Esophagus squamous epithelium (tissue), 5 donors: Measurements from ENCODE around the gene GRHL1. TPM values are rescaled to one million over a fixed set of nuclear protein-coding genes. Genes with fewer than 3 reads are reported as not detected.
A peak's percentile ranks its signal among the peaks of the same experiment; 100 is the strongest.

Experiments used
- DNase-seq: peaks from one replicate; lab custom pipeline; 2025; lab: John Stamatoyannopoulos, UW
- H3K27ac ChIP-seq, 4 donors: fragments of 200-600 bp; sonication (generic); one replicate each; pipeline ENCODE4 v1.5.1; 2016 to 2019; ENCODE audit warnings: mild to moderate bottlenecking in 1 of 4
- H3K27me3 ChIP-seq, 4 donors: fragments of 200-600 bp; sonication (generic); 1 replicate in 3 of 4; 2 replicates in 1 of 4; pipeline versions ENCODE4 v1.5.1 to v1.6.0; 2017 to 2021; ENCODE audit warnings: antibody characterized with exemption in 1 of 4
- H3K36me3 ChIP-seq, 3 donors: fragments of 200-600 bp; sonication (generic); one replicate each; pipeline ENCODE4 v1.5.1; 2016 to 2019
- H3K4me1 ChIP-seq, 3 donors: fragments of 200-600 bp; sonication (generic); one replicate each; pipeline ENCODE4 v1.5.1; 2017 to 2019
- H3K4me3 ChIP-seq, 4 donors: fragments of 200-600 bp; sonication (generic); 1 replicate in 3 of 4; 2 replicates in 1 of 4; pipeline ENCODE4 v1.5.1; 2016 to 2019; ENCODE audit warnings: mild to moderate bottlenecking in 2 of 4, moderate library complexity in 1 of 4
- H3K9me3 ChIP-seq, 3 donors: fragments of 200-600 bp; sonication (generic); one replicate each; pipeline ENCODE4 v1.5.1; 2016 to 2019
- CTCF ChIP-seq, 6 experiments: fragments of 450-650 bp in 4 of 6; fragments of 200-600 bp in 2 of 6; sonication (generic) in 2 of 6; IDR thresholded peaks; one replicate each; pipeline ENCODE4 v1.5.1; 2016 to 2019; ENCODE audit warnings: antibody characterized with exemption in 6 of 6, mild to moderate bottlenecking in 4 of 6, moderate library complexity in 4 of 6
- POLR2A ChIP-seq, 4 donors: fragments of 450-650 bp; IDR thresholded peaks; one replicate each; pipeline ENCODE4 v1.6.1; 2017; ENCODE audit warnings: antibody characterized with exemption in 4 of 4, mild to moderate bottlenecking in 4 of 4, moderate library complexity in 3 of 4
- WGBS, 2 donors: methylation state at CpG; one replicate each; pipeline ENCODE4 v1.1.5; 2018; 5-methylcytosine and 5-hydroxymethylcytosine counted together
- intact Hi-C: fragments of 100-400 bp; cut with DNase I; formaldehyde crosslinking; loops from one replicate; pipeline ENCODE4 v1.15.0; 2022
- total RNA-seq, 4 donors: library from RNA; depleted of rRNA; stranded (reverse); fragments of >200 nt; gene quantifications; one replicate each; pipeline ENCODE4 v1.1.0, GENCODE V29; 2016
- donor health status: DM: yes; HTN: yes; CAD: no.

GRHL1 gene
- total RNA-seq, 4 donors from 2014 or later, result 76.3 to 192 (median 115) TPM

- DNase-seq, result no peak
- Histone ChIP-seq H3K27ac (no peak overlapping the region), H3K4me3 (no peak overlapping the region), H3K36me3 (peaks cover 0 to 61% (median 0%) of the 10 kb centered on the region in 3 donors), H3K9me3 (no peaks in the 10 kb centered on the region), H3K27me3 (no peaks in the 10 kb centered on the region), H3K4me1 (peaks cover 5 to 13% (median 6%) of the 10 kb centered on the region in 3 donors)
- 77 to 78% methylated on average over 5 of the region's 5 CpGs for WGBS, 2 donors
- intact Hi-C loops, result no loop called here
- no peak for TF ChIP-seq CTCF (IDR thresholded peaks at IDR 0.05)
- TF ChIP-seq POLR2A (IDR thresholded peaks at IDR 0.05), result no peak
Measured at GRCh38 chr2:10002109-10002508, 50.6 kb downstream of the GRHL1 start.

- no peak for DNase-seq
- Histone ChIP-seq H3K9me3 (no peaks in the 10 kb centered on the region), H3K4me3 (no peak overlapping the region), H3K27ac (peak overlapping the region in 2 of 4 donors; percentile 13 to 19), H3K4me1 (peaks cover 5 to 19% (median 12%) of the 10 kb centered on the region in 3 donors), H3K27me3 (no peaks in the 10 kb centered on the region), H3K36me3 (peaks cover 0 to 56% (median 0%) of the 10 kb centered on the region in 3 donors)
- intact Hi-C loops, result no loop called here
- no peak for TF ChIP-seq POLR2A (IDR thresholded peaks at IDR 0.05)
- TF ChIP-seq CTCF (IDR thresholded peaks at IDR 0.05), result no peak
- WGBS, 2 donors, result 91% methylated on average over 9 of the region's 9 CpGs
Measured at GRCh38 chr2:10002681-10003080, 51.2 kb downstream of the GRHL1 start.

GRCh38 chr2:10003206-10004125 is 52.0 kb downstream of the GRHL1 start:
- 88 to 97% methylated on average over 20 of the region's 20 CpGs for WGBS, 2 donors
- Histone ChIP-seq H3K27ac (peak overlapping the region in 2 of 4 donors; percentile 13 to 41), H3K36me3 (peaks cover 0 to 50% (median 0%) of the 10 kb centered on the region in 3 donors), H3K9me3 (no peaks in the 10 kb centered on the region), H3K4me1 (peaks cover 5 to 25% (median 13%) of the 10 kb centered on the region in 3 donors), H3K27me3 (no peaks in the 10 kb centered on the region), H3K4me3 (no peak overlapping the region)
- TF ChIP-seq POLR2A (IDR thresholded peaks at IDR 0.05) (no peak), CTCF (IDR thresholded peaks at IDR 0.05) (no peak)
- intact Hi-C loops, result no loop called here
- no peak for DNase-seq

- no peak overlapping the region for H3K4me3 ChIP-seq
- no peak for TF ChIP-seq CTCF (IDR thresholded peaks at IDR 0.05)
- TF ChIP-seq POLR2A (IDR thresholded peaks at IDR 0.05), result no peak
- H3K27me3 ChIP-seq, result no peaks in the 10 kb centered on the region
- intact Hi-C loops, result no loop called here
- peaks cover 0 to 43% (median 0%) of the 10 kb centered on the region in 3 donors for H3K36me3 ChIP-seq
- no peaks in the 10 kb centered on the region for H3K9me3 ChIP-seq
- peaks cover 5 to 33% (median 20%) of the 10 kb centered on the region in 3 donors for H3K4me1 ChIP-seq
- 87 to 100% methylated on average over 1 to 5 of the region's 5 CpGs for WGBS, 2 donors
- no peak for DNase-seq
- peak overlapping the region in 1 of 4 donors; percentile 41 for H3K27ac ChIP-seq
Measured at GRCh38 chr2:10004401-10004800, 52.9 kb downstream of the GRHL1 start.

GRCh38 chr2:10004836-10005235 is 53.3 kb downstream of the GRHL1 start:
- WGBS, 2 donors, result 72 to 85% methylated on average over 3 of the region's 3 CpGs
- no peak for TF ChIP-seq POLR2A (IDR thresholded peaks at IDR 0.05)
- peak overlapping the region in 1 of 4 donors; percentile 41 for H3K27ac ChIP-seq

More at GRCh38 chr2:10004836-10005235, 53.3 kb downstream of the GRHL1 start:
- intact Hi-C loops, result no loop called here
- Histone ChIP-seq H3K36me3 (peaks cover 0 to 39% (median 0%) of the 10 kb centered on the region in 3 donors), H3K4me1 (peaks cover 5 to 38% (median 25%) of the 10 kb centered on the region in 3 donors), H3K9me3 (no peaks in the 10 kb centered on the region), H3K27me3 (no peaks in the 10 kb centered on the region), H3K4me3 (no peak overlapping the region)
- no peak for DNase-seq
